Fibroblast of skin of left quadriceps (primary cell): ENCODE results near the gene CLEC4E.
"Not testable (repeated sequence)": the region's sequence is repeated elsewhere in the genome, so short reads cannot be mapped to it uniquely, and the experiment has no call there.

ENCODE experiments used
- DNase-seq, 2 experiments: peaks; one replicate each; pipeline ENCODE4 v3.0.0-alpha.2; 2013; ENCODE audit warnings: low read depth in 2 of 2

Gene CLEC4E

GRCh38 chr12:8541562-8541961, 857 bp upstream of the CLEC4E start:
- no peak for DNase-seq

GRCh38 chr12:8537820-8538219, 2.9 kb downstream of the CLEC4E start:
- not testable (repeated sequence) for DNase-seq

GRCh38 chr12:8532045-8532444, 8.7 kb downstream of the CLEC4E start:
- DNase-seq, result no peak

GRCh38 chr12:8527250-8528130, 13.2 kb downstream of the CLEC4E start:
- no peak for DNase-seq

- DNase-seq, result no peak
Measured at GRCh38 chr12:8519171-8519570, 21.5 kb downstream of the CLEC4E start.

GRCh38 chr12:8517971-8518370, 22.7 kb downstream of the CLEC4E start:
- no peak for DNase-seq

- no peak for DNase-seq
Measured at GRCh38 chr12:8513256-8513655, 27.4 kb downstream of the CLEC4E start, which contains the start of gene CLEC4D. TSS of gene CLEC4D (plus strand) at chr12:8513503. CDS start at chr12:8513733, 230 bp downstream.

GRCh38 chr12:8508910-8509841, 31.5 kb downstream of the CLEC4E start:
- DNase-seq, result no peak

- no peak for DNase-seq
Measured at GRCh38 chr12:8508223-8508622, 32.5 kb downstream of the CLEC4E start.

GRCh38 chr12:8507596-8507995, 33.1 kb downstream of the CLEC4E start:
- DNase-seq, result no peak

GRCh38 chr12:8504351-8504750, 36.4 kb downstream of the CLEC4E start:
- DNase-seq, result no peak

GRCh38 chr12:8501720-8502119, 39.0 kb downstream of the CLEC4E start:
- no peak for DNase-seq

- DNase-seq, result no peak
Measured at GRCh38 chr12:8499616-8500015, 41.1 kb downstream of the CLEC4E start.

- not testable (repeated sequence) for DNase-seq
Measured at GRCh38 chr12:8496074-8496473, 44.6 kb downstream of the CLEC4E start.

GRCh38 chr12:8495671-8496070, 45.0 kb downstream of the CLEC4E start:
- not testable (repeated sequence) for DNase-seq

GRCh38 chr12:8493084-8493483, 47.6 kb downstream of the CLEC4E start:
- DNase-seq, result no peak

GRCh38 chr12:8491646-8492530, 48.8 kb downstream of the CLEC4E start:
- no peak for DNase-seq
